Activated effector memory CD4-positive, alpha-beta T cell treated with Interleukin-2 at 50 U/mL for 16 hours (primary cell): Measurements from ENCODE around the gene ACP3.
"Not testable (repeated sequence)": the region's sequence is repeated elsewhere in the genome, so short reads cannot be mapped to it uniquely, and the experiment has no call there.

ENCODE experiments used
- DNase-seq: peaks from one replicate; pipeline ENCODE4 v3.0.0-alpha.2; 2020

ACP3 gene

GRCh38 chr3:132368962-132369361 lies 51.8 kb downstream of the ACP3 start:
- DNase-seq, result no peak

DNA sequence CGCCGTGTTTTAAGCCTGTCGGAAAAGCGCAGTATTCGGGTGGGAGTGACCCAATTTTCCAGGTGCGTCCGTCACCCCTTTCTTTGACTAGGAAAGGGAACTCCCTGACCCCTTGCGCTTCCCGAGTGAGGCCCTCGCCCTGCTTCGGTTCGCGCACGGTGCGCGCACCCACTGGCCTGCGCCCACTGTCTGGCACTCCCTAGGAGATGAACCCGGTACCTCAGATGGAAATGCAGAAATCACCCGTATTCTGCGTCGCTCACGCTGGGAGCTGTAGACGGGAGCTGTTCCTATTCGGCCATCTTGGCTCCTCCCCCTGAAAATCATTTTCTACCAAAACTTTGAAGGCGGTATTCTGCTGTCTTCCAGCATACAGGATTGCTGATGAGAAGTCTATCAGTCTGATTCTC lies 59.7 kb downstream of the ACP3 start:
- not testable (repeated sequence) for DNase-seq

DNA sequence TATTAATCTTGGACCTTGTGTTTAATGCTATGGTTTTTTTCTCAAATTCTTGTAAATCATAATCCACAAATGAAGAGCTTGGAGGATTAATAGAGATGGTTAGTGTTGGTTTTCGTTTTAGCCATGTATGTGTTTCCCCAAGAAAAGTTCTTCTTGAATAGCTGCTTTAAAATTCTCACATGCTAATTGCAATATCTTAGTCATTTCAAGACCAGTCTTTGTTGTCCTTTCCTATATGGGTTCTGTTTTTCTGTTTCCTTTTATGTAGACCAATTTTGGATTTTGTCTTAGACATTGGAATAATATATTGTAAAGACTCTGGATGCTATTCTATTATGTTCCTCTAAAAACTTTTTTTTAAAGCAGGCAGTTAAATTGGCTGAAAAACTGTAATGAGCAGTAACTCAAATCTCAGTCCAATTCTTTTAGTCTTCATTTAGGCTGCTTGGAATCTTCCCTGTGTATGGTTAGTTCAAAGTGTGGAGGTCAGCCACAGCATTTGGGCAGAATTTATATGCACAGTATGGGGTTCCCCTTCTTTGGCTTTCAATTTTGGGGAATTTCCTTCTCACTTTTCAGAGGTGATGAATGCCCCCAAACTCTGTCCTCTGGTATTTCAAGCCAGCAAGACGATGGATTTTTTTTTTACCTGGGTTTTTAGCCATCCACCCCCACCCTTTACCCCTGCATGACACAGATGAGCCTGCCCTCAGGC lies 61.0 kb downstream of the ACP3 start:
- DNase-seq, result no peak

- no peak for DNase-seq
Observed at GRCh38 chr3:132378846-132379245, 61.6 kb downstream of the ACP3 start.

- no peak for DNase-seq
Observed at GRCh38 chr3:132380920-132381319, 63.7 kb downstream of the ACP3 start.

DNA sequence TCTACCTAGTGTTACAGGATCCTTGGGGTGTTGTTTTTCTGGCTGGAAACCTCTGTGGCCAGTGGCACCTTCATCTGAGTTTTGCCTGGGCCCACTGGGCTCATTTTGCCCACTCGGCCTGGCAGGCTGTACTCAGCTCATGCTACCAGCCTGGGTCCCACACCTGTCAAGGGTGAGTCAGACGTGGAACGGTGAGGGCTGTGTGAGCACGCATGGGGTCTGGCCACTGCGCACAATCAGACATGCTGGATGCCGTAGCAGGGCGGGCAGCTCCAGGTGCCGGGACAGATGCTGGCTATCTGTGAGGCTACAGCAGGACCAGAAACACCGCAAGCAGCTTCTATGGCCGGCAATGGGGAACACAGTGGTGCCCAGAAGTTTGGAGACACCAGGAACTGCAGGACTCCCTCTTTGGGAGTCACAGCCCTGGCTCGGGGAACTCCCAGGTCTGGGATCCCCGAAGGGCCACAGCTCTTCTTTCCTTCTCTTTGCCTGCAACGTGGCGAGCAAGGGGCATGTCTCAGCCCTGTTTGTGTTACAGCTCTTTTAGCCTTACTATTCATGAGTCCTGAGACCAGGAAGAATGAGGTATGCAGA lies 64.2 kb downstream of the ACP3 start:
- DNase-seq, result no peak

DNA sequence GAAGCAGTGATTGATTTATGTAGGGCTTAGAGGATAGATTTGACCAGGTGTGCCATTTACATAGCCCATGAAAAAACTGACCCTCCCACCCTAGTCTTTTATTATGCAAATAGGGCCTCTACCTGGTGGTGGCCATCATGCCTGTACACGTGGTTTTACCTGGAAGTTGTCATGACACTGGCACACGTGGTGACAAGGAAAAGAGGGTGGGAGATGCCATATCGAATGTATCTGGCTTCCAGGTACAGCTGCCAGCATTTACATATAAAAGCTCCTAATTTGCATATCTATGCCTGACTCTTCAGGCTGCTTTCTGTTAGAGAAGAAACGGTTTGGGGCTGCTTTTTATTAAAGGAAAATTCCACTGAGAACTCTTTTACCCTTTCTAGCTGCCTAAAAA lies 65.1 kb downstream of the ACP3 start:
- no peak for DNase-seq

- no peak for DNase-seq
Observed at GRCh38 chr3:132382688-132383194, 65.5 kb downstream of the ACP3 start.

GRCh38 chr3:132386259-132386658 lies 69.1 kb downstream of the ACP3 start:
- DNase-seq, result no peak

GRCh38 chr3:132392675-132393074 lies 75.5 kb downstream of the ACP3 start:
- not testable (repeated sequence) for DNase-seq

GRCh38 chr3:132394320-132394719 lies 77.1 kb downstream of the ACP3 start:
- no peak for DNase-seq

DNA sequence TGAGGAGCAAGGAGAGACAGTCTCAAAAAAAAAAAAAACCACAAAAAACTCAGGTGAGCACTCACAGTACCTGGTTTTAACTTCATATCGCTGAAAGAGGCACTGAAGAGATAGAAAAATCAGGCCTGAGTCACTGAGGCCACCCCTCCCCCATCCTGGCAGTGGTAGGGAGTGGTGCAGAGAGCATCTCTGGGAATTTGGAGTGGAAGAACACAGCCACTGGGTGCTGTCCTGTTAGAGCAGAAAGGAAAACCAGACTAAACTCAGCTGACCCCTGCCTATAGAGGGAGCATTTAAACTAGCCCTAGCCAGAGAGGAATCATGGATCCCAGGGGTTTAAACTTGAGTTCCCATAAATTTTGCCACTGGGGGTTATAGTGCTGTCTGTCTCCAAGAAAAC lies 77.9 kb downstream of the ACP3 start:
- no peak for DNase-seq

GRCh38 chr3:132396255-132396654 lies 79.0 kb downstream of the ACP3 start:
- DNase-seq, result no peak

- DNase-seq, result not testable (repeated sequence)
Observed at GRCh38 chr3:132396776-132397175, 79.6 kb downstream of the ACP3 start.

- no peak for DNase-seq
Observed at GRCh38 chr3:132399054-132399929, 82.1 kb downstream of the ACP3 start.

DNA sequence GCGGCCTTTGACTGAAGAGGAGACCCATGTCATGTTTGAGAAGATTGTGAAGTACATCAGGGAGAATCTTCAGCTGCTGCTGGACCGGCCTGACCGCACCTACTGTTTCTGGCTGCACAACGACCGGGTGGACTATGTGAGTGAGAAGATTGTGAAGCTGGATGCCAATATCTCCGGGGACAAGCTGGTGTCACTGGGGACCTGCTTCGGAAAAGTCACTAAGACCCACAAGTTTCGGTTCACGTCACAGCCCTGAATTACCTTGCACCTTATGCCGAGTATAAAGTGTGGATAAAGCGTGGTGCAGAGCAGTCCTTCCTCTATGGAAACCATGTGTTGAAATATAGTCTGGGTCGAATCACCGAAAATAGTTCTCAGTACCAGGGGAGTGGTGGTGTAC lies 84.0 kb downstream of the ACP3 start:
- no peak for DNase-seq

GRCh38 chr3:132404276-132404675 lies 87.1 kb downstream of the ACP3 start:
- DNase-seq, result no peak

GRCh38 chr3:132405188-132405587 lies 88.0 kb downstream of the ACP3 start:
- DNase-seq, result no peak

GRCh38 chr3:132405609-132406299 lies 88.5 kb downstream of the ACP3 start:
- DNase-seq, result no peak

DNA sequence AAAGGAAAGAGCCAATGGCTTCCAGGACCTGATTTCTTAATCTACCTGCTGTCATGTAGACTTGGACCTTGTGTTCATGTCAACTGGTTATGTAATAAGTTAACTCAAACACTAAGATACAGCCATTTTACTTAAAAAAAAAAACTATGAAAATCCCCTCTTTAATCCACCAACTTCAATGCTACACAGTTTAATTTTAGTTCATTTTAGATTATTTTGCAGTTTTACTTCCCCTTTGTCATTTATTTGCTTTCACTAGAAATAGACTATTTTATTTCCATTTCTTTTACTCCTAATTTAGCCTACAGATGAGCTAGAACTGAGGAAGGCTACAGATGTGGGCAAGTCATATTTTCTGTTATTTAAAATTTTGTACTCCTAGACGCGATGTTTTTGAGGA lies 89.4 kb downstream of the ACP3 start:
- no peak for DNase-seq

DNA sequence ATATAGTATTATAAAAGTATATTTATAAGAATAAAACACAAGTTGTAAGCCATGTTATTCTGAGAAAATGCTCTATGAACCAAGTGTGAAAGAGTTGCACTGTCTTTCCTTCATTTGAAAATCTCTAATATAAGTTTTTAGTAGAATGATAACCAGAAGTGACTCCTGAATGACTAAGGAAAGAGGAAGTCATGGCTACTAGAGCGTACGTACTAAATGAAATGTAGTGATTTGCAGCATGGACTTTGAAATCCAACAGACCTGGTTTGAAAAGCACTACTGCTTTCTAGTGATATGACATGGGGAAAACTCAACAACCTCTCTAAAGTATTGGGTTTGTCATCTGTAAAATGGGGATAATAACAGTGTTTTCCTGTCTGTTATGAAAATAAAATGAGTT lies 89.8 kb downstream of the ACP3 start:
- no peak for DNase-seq
